ENCODE results near the gene CDK5RAP2.

GRCh38 chr9:120374817-120375216 is 205.2 kb downstream of the CDK5RAP2 start:
- TF ChIP-seq EGR1 (IDR thresholded peaks at IDR 0.05): no peak
- TF ChIP-seq REST (IDR thresholded peaks at IDR 0.05; ENCODE audit: low read depth): no peak
- no peak for TF ChIP-seq EP300 (IDR thresholded peaks at IDR 0.05; ENCODE audit: borderline replicate concordance)
- TF ChIP-seq TAF1 (IDR thresholded peaks at IDR 0.05; ENCODE audit: low read depth): no peak
- no peak for TF ChIP-seq ZBTB7A (IDR thresholded peaks at IDR 0.05; ENCODE audit: low read depth)
